Sigmoid colon (tissue), 4 donors: ENCODE data around the gene HOXB2.

Experiments used
- EP300 ChIP-seq, 4 donors: sonication (generic); formaldehyde crosslinking; IDR thresholded peaks; one replicate each; pipeline ENCODE4 v1.6.1; 2017; ENCODE audit warnings: antibody characterized with exemption in 4 of 4
- POLR2A ChIP-seq, 2 donors: fragments of 450-650 bp; IDR thresholded peaks; one replicate each; pipeline ENCODE4 v1.6.1; 2016; ENCODE audit warnings: antibody characterized with exemption in 2 of 2, mild to moderate bottlenecking in 2 of 2, moderate library complexity in 2 of 2
- TF ChIP-seq, protein P1 (sequence below), 4 experiments: fragments of 450-650 bp in 3 of 4; fragments of 200-600 bp in 1 of 4; IDR thresholded peaks; one replicate each; pipeline ENCODE4 v1.5.1; 2016 to 2019; ENCODE audit warnings: antibody characterized with exemption in 4 of 4, mild to moderate bottlenecking in 3 of 4, moderate library complexity in 2 of 4

DNA sequence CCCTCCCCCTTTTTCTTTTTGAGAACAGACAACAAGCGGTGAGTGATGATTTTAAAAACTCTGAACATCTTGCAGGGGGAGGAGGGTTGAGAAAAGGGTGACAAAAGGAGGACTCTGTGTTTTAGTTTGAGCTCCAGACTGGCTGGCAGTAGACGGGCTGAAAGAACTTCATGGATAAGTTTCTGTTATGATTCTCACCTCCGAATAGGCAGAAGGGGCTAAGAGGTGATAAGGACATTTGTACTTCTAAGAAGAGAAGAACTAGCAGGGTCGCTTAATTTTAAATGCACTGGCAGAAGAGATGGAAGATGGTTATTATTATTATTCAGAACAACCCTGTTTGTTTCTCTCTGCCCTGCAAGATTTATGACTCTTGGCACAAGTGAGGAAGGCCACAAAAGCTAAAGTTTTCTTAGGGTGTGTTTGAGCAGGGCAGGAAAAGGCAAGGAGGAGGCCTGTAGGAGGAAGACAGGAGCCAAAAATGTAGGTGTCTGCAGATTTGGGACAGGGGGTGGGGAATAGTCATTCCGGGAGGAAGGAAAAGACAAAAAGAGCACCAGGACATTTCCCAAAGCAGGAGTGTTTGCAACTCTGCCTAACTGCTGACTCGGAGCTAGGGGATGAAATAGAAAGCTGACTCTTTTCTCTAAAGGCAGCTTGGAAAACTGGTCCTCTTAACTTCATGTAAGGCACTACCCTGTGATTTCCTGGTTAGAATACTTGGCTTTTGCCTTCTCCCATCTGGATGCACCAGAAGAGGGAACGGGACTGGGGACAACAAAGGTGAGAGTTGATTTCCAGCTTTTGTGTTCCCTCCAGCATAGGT is 11.9 kb upstream of the HOXB2 start:
- TF ChIP-seq, protein P1, sequence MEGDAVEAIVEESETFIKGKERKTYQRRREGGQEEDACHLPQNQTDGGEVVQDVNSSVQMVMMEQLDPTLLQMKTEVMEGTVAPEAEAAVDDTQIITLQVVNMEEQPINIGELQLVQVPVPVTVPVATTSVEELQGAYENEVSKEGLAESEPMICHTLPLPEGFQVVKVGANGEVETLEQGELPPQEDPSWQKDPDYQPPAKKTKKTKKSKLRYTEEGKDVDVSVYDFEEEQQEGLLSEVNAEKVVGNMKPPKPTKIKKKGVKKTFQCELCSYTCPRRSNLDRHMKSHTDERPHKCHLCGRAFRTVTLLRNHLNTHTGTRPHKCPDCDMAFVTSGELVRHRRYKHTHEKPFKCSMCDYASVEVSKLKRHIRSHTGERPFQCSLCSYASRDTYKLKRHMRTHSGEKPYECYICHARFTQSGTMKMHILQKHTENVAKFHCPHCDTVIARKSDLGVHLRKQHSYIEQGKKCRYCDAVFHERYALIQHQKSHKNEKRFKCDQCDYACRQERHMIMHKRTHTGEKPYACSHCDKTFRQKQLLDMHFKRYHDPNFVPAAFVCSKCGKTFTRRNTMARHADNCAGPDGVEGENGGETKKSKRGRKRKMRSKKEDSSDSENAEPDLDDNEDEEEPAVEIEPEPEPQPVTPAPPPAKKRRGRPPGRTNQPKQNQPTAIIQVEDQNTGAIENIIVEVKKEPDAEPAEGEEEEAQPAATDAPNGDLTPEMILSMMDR (IDR thresholded peaks at IDR 0.05): no peak
- TF ChIP-seq POLR2A (IDR thresholded peaks at IDR 0.05): no peak
- TF ChIP-seq EP300 (IDR thresholded peaks at IDR 0.05): no peak
